Bronchial epithelial cell (primary cell): Measurements from ENCODE around the gene BCAN. TPM values are rescaled to one million over a fixed set of nuclear protein-coding genes. Genes with fewer than 3 reads are reported as not detected.

Experiments used
- DNase-seq: peaks from one replicate; pipeline ENCODE4 v3.0.0-alpha.2; 2010; ENCODE audit warnings: low read depth
- FAIRE-seq: peaks from 2 replicates; lab custom pipeline; 2011; peaks lifted over from hg19 to GRCh38; lab: Jason Lieb, UNC
- H3K27me3 ChIP-seq: 2 replicates; pipeline ENCODE4 v1.5.1; 2011; ENCODE audit warnings: low read length; ENCODE audit not compliant: control insufficient read depth, insufficient read depth
- H3K36me3 ChIP-seq: 2 replicates; pipeline ENCODE4 v1.5.1; 2011; ENCODE audit warnings: low read length; ENCODE audit not compliant: control insufficient read depth, insufficient read depth
- H3K4me3 ChIP-seq: 2 replicates; pipeline ENCODE4 v1.5.1; 2011; ENCODE audit warnings: mild to moderate bottlenecking, low read depth, low read length, control low read depth
- CTCF ChIP-seq: IDR thresholded peaks from 2 replicates; pipeline ENCODE4 v1.5.1; 2011; ENCODE audit warnings: mild to moderate bottlenecking, moderate library complexity, low read length, control low read depth, inconsistent platforms; ENCODE audit not compliant: insufficient read depth, severe bottlenecking
- total RNA-seq: library from RNA; depleted of rRNA; stranded (reverse); fragments of >200 nt; gene quantifications from 2 replicates; pipeline ENCODE4 v1.2.1, GENCODE V29; 2014

BCAN gene
- total RNA-seq, 1 donor from 2014 or later = not detected

DNA sequence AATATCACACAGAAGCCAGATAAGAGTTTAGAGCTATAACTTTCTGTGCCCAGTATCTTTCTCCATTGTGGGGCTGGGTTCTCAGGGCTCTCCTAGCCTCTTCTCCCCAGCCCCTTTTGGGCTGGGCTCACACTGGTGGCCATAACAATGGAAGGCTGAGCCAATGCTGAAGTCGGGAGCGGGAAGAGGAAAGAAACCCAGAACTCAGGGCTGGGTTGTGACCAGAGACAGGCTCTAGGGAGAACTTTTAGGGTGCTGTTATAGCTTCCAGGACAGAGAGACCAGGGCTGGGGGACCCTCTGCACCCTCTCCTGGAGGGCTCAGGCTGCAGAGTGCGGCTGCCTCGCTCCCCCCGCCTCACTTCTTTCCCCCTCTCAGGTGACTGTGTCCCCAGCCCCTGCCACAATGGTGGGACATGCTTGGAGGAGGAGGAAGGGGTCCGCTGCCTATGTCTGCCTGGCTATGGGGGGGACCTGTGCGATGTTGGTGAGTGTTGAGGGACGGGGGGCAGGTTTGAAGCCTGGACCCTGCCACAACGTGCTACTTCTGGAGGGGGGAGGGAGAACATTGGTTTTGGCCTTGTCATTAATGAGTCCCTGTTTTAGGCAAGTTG lies 14.1 kb downstream of the BCAN start:
- Histone ChIP-seq H3K4me3 (no peak overlapping the region), H3K36me3 (no peaks in the 10 kb centered on the region), H3K27me3 (peaks cover 21% of the 10 kb centered on the region)
- DNase-seq (no peak), FAIRE-seq (no peak)
- TF ChIP-seq CTCF = no peak

GRCh38 chr1:156656806-156657740 lies 15.2 kb downstream of the BCAN start:
- FAIRE-seq = no peak
- H3K4me3 ChIP-seq = no peak overlapping the region
- DNase-seq = peak; percentile 34
- peaks cover 21% of the 10 kb centered on the region for H3K27me3 ChIP-seq
- peak; percentile 100 for TF ChIP-seq CTCF
- H3K36me3 ChIP-seq = no peaks in the 10 kb centered on the region

- H3K27me3 ChIP-seq = peaks cover 21% of the 10 kb centered on the region
- no peak for TF ChIP-seq CTCF
- no peak overlapping the region for H3K4me3 ChIP-seq
- H3K36me3 ChIP-seq = no peaks in the 10 kb centered on the region
- FAIRE-seq = no peak
- DNase-seq = no peak
Observed at GRCh38 chr1:156657741-156658319, 15.9 kb downstream of the BCAN start.

DNA sequence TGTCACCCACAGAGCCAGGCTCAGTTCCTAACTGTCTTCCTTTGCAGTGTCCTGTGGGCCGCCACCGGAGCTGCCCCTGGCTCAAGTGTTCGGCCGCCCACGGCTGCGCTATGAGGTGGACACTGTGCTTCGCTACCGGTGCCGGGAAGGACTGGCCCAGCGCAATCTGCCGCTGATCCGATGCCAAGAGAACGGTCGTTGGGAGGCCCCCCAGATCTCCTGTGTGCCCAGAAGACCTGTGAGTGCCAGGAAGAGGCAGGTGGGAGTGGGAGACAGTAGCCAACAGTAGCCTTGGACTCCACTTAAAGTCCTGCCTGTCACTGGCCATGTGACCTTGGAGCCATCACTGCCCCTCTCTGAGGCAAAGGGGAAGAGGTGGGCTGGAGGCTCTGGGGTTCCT lies 16.6 kb downstream of the BCAN start:
- Histone ChIP-seq H3K27me3 (peaks cover 21% of the 10 kb centered on the region), H3K4me3 (no peak overlapping the region), H3K36me3 (no peaks in the 10 kb centered on the region)
- no peak for TF ChIP-seq CTCF
- FAIRE-seq (no peak), DNase-seq (no peak)

GRCh38 chr1:156658945-156659574 lies 17.1 kb downstream of the BCAN start:
- Histone ChIP-seq H3K36me3 (no peaks in the 10 kb centered on the region), H3K27me3 (peaks cover 19% of the 10 kb centered on the region), H3K4me3 (no peak overlapping the region)
- TF ChIP-seq CTCF = no peak
- no peak for FAIRE-seq
- no peak for DNase-seq
